ENCODE results near the gene TEX2. TPM values are rescaled to one million over a fixed set of nuclear protein-coding genes. Genes with fewer than 3 reads are reported as not detected.

Gene TEX2
- total and polyA plus RNA-seq, 2 donors (not counting 3 experiments of a cell fraction or from before 2014, with no cell fraction given) = 13.3 to 25.8 TPM

- H3K27ac ChIP-seq (ENCODE audit: insufficient read depth, low read depth, low read length) = no peak overlapping the region
- POLR2A ChIA-PET = no interaction called here
- H4K20me1 ChIP-seq (replicated peaks; ENCODE audit: control insufficient read depth, extremely low read depth, insufficient read depth, low read length) = no peaks in the 10 kb centered on the region
- peaks cover 27% of the 10 kb centered on the region for H3K4me1 ChIP-seq (ENCODE audit: control insufficient read depth, extremely low read depth, insufficient read depth, low read length)
- H3K27me3 ChIP-seq (ENCODE audit: control insufficient read depth in 2 of 2, insufficient read depth in 2 of 2, low read length in 2 of 2) = no peaks in the 10 kb centered on the region
- intact Hi-C loops (cut with micrococcal nuclease) = no loop called here
- no peak for DNase-seq (ENCODE audit: low read depth, low spot score)
- CTCF ChIA-PET = interaction anchor here (1.1 kb wide), 1 partner anchor 37 kb away, joined by 3 read pairs; no protein-coding TSS in a partner anchor
- no TSS peak for BruUV-seq (replicated peaks)
- no peak overlapping the region for H3K4me3 ChIP-seq (replicated peaks in 1 of 3; ENCODE audit: insufficient read depth in 1 of 3, low read depth in 1 of 3, low read length in 3 of 3)
- H3K9ac ChIP-seq (replicated peaks; ENCODE audit: extremely low read depth, insufficient read depth, low read length) = no peak overlapping the region
- H3K79me2 ChIP-seq (ENCODE audit: control insufficient read depth, insufficient read depth, low read length) = no peaks in the 10 kb centered on the region
- dilution Hi-C loops (cut with MboI; ENCODE audit: extremely low pct_ligation_motif_present, low sequenced_read_pairs) = no loop called here
- TF ChIP-seq MAX (IDR thresholded peaks at IDR 0.05; ENCODE audit: insufficient read depth, insufficient read length) (no peak), FOS (IDR thresholded peaks at IDR 0.05; ENCODE audit: borderline replicate concordance, insufficient read depth, low read length) (no peak), GATA2 (IDR thresholded peaks at IDR 0.05; ENCODE audit: insufficient read depth, insufficient read length, low read depth, low read length) (no peak), MYC (IDR thresholded peaks at IDR 0.05; ENCODE audit: low read depth, low read length) (no peak), EZH2 (IDR thresholded peaks at IDR 0.05; ENCODE audit: borderline replicate concordance, low read depth, low read length, severe bottlenecking) (no peak), CTCF (IDR thresholded peaks at IDR 0.05; ENCODE audit: extremely low read depth in 1 of 2, insufficient read depth in 1 of 2, low read depth in 1 of 2, low read length in 2 of 2) (no peak), POLR2AphosphoS5 (IDR thresholded peaks at IDR 0.05; ENCODE audit: insufficient read depth, low read depth, low read length) (no peak), POLR2A (IDR thresholded peaks at IDR 0.05; ENCODE audit: low read depth, low read length) (no peak), JUN (IDR thresholded peaks at IDR 0.05; ENCODE audit: borderline replicate concordance, insufficient read depth, insufficient read length, low read depth) (no peak)
- FAIRE-seq = no peak
- no peak overlapping the region for H2AFZ ChIP-seq (ENCODE audit: low read depth, low read length)
- no peak overlapping the region for H3K4me2 ChIP-seq (ENCODE audit: insufficient read depth, low read length)
- H3K9me3 ChIP-seq (replicated peaks; ENCODE audit: control insufficient read depth, insufficient read depth, low read length) = no peaks in the 10 kb centered on the region
- H3K9me1 ChIP-seq (replicated peaks; ENCODE audit: control insufficient read depth, extremely low read depth, insufficient read depth, low read length) = no peaks in the 10 kb centered on the region
- peaks cover 5 to 10% of the 10 kb centered on the region in 2 experiments for H3K36me3 ChIP-seq (ENCODE audit: control insufficient read depth in 2 of 2, extremely low read depth in 1 of 2, insufficient read depth in 2 of 2, low read length in 2 of 2)
These were observed 50.9 kb downstream of the TEX2 start for GRCh38 chr17:64212122-64212521.

Measured in endothelial cell of umbilical vein (primary cell).